ENCODE measurements around the gene CBLC.
"Not testable (repeated sequence)": the region's sequence is repeated elsewhere in the genome, so short reads cannot be mapped to it uniquely, and the experiment has no call there.

CBLC gene

DNA sequence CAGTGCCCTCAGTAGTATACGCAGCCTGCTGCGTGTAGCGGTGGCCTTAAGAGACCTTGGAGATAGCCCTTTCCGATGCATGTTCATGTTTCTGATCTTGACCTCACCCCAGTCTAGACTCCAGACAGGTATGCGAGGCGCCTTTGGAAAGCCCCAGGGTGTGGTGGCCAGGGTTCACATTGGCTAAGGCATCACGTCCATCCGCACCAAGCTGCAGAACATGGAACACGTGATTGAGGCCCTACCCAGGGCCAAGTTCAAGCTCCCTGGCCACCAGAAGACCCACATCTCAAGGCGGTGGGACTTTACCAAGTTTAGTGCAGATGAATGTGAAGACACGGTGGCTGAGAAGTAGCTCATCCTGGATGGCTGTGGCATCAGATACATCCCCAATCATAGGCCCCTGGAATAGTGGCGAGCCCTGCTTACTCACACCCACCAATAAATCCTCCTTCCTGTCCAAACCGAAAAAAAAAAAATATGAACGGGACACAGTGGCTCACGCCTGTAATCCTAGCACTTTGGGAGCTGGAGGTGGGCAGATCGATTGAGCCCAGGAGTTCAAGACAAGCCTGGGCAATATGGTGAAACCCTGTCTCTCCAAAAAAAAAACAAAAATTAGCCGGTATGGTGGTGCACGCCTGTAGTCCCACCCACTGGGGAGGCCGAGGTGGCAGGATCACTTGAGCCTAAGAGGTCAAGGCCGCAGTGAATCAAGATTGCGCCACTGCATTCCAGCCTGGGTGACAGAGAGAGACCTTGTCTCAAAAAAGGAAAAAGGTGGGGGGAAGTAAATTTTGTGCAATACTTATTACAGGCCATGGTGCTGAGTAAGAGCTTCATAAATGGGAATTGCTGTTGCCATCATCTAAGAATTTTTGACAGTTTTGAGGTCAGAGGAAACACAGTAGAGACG, 12.4 kb upstream of the CBLC start:
- Histone ChIP-seq H3K4me1 (ENCODE audit: insufficient read depth, low read length) (no peaks in the 10 kb centered on the region), H3K36me3 (ENCODE audit: insufficient read depth, low read length) (no peaks in the 10 kb centered on the region), H3K9me3 (ENCODE audit: control insufficient read depth, insufficient read depth, low read length) (peaks cover 7% of the 10 kb centered on the region; the same call in 1 of the 2 replicates), H3K9ac (ENCODE audit: low read depth, low read length) (no peak overlapping the region)

GRCh38 chr19:44765949-44766335, 11.7 kb upstream of the CBLC start:
- no peaks in the 10 kb centered on the region for H3K4me1 ChIP-seq (ENCODE audit: insufficient read depth, low read length)
- no peaks in the 10 kb centered on the region for H3K36me3 ChIP-seq (ENCODE audit: insufficient read depth, low read length)
- no peak overlapping the region for H3K9ac ChIP-seq (ENCODE audit: low read depth, low read length)
- H3K9me3 ChIP-seq (ENCODE audit: control insufficient read depth, insufficient read depth, low read length) = peaks cover 7% of the 10 kb centered on the region; the same call in 1 of the 2 replicates

GRCh38 chr19:44767295-44768180, 10.2 kb upstream of the CBLC start:
- no peak overlapping the region for H3K9ac ChIP-seq (ENCODE audit: low read depth, low read length)
- H3K4me1 ChIP-seq (ENCODE audit: insufficient read depth, low read length) = no peaks in the 10 kb centered on the region
- H3K36me3 ChIP-seq (ENCODE audit: insufficient read depth, low read length) = no peaks in the 10 kb centered on the region
- H3K9me3 ChIP-seq (ENCODE audit: control insufficient read depth, insufficient read depth, low read length) = peaks cover 7% of the 10 kb centered on the region; the same call in 1 of the 2 replicates

- Histone ChIP-seq H3K9ac (ENCODE audit: low read depth, low read length) (0 out of 2 replicates have a peak overlapping the region, but pooled peaks have one; percentile 22), H3K9me3 (ENCODE audit: control insufficient read depth, insufficient read depth, low read length) (peaks cover 7% of the 10 kb centered on the region; the same call in 1 of the 2 replicates), H3K4me1 (ENCODE audit: insufficient read depth, low read length) (no peaks in the 10 kb centered on the region), H3K36me3 (ENCODE audit: insufficient read depth, low read length) (no peaks in the 10 kb centered on the region)
These were observed 7.0 kb upstream of the CBLC start for GRCh38 chr19:44770550-44771257.

DNA sequence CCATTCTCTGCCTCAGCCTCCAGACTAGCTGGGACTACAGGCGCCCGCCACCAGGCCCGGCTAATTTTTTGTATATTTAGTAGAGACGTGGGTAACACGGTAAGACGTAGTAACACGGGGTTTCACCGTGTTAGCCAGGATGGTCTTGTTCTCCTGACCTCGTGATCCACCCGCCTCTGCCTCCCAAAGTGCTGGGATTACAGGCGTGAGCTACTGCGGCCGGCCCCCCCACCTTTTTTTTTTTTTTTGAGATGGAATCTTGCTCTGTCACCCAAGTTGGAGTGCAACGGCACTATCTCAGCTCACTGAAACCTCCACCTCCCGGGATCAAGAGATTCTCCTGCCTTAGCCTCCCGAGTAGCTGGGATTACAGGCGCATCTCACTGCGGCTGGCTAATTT, 5.5 kb upstream of the CBLC start:
- H3K9ac ChIP-seq (ENCODE audit: low read depth, low read length); H3K36me3 ChIP-seq (ENCODE audit: insufficient read depth, low read length); H3K4me1 ChIP-seq (ENCODE audit: insufficient read depth, low read length); H3K9me3 ChIP-seq (ENCODE audit: control insufficient read depth, insufficient read depth, low read length): not testable (repeated sequence)

DNA sequence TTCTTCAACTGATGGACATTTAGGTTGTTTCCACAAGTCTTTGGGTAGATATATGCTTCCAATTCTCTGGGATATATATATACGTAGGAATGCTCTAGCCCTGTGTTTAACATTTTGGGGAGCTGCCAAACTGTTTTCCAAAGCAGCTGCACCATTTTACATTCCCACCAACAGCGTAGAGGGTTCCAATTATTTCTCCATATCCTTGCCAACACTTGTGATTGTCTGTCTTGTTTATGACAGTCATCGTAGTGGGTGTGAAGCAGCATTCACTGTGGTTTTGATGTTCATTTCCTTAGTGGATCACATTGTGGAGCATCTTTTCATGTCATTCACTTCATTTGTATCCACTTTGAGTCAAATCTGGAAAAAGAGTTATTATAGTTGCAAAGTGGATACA, 4.7 kb upstream of the CBLC start:
- no peaks in the 10 kb centered on the region for H3K36me3 ChIP-seq (ENCODE audit: insufficient read depth, low read length)
- H3K4me1 ChIP-seq (ENCODE audit: insufficient read depth, low read length) = no peaks in the 10 kb centered on the region; the same call in 1 of the 2 replicates
- no peak overlapping the region for H3K9ac ChIP-seq (ENCODE audit: low read depth, low read length)
- H3K9me3 ChIP-seq (ENCODE audit: control insufficient read depth, insufficient read depth, low read length) = peaks cover 7% of the 10 kb centered on the region; the same call in 1 of the 2 replicates

- no peaks in the 10 kb centered on the region; the same call in 1 of the 2 replicates for H3K4me1 ChIP-seq (ENCODE audit: insufficient read depth, low read length)
- H3K36me3 ChIP-seq (ENCODE audit: insufficient read depth, low read length) = no peaks in the 10 kb centered on the region
- no peak overlapping the region for H3K9ac ChIP-seq (ENCODE audit: low read depth, low read length)
- H3K9me3 ChIP-seq (ENCODE audit: control insufficient read depth, insufficient read depth, low read length) = no peaks in the 10 kb centered on the region
These were observed 1.9 kb upstream of the CBLC start for GRCh38 chr19:44775676-44776240.

DNA sequence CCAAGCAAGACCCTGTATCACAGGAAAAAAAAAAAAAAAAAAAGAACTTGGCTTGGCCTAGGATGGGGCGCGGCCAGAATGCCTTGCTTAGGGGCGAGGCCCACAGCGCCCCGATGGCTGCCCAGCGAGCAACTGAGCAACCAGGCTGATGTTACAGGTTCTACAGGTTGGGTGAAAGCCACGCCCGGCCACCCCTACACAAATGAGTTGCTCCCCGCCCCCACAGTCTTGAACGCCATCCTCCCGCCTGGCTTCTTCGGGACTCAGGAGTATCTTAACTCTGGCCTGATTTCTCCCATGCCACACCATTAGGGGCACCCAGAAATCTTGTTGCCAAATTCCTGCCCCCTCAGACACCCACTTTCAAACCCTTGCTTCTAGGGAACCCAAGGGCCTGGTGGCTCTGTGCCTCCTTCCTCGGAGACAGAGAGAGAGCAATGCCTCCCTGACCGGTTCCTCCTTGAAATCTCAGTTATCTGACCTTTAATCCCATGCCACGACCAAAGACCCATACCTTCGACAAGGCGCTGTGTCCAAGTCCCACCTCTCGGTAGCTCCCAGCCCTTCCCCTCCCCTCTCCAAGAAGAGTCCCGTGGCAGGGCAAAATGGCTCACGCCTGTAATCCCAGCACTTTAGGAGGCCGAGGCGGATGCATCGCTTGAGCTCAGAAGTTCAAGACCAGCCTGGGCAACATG, 1.1 kb upstream of the CBLC start:
- no peak overlapping the region for H3K9ac ChIP-seq (ENCODE audit: low read depth, low read length)
- H3K4me1 ChIP-seq (ENCODE audit: insufficient read depth, low read length) = no peaks in the 10 kb centered on the region; the same call in 1 of the 2 replicates
- no peaks in the 10 kb centered on the region for H3K9me3 ChIP-seq (ENCODE audit: control insufficient read depth, insufficient read depth, low read length)

DNA sequence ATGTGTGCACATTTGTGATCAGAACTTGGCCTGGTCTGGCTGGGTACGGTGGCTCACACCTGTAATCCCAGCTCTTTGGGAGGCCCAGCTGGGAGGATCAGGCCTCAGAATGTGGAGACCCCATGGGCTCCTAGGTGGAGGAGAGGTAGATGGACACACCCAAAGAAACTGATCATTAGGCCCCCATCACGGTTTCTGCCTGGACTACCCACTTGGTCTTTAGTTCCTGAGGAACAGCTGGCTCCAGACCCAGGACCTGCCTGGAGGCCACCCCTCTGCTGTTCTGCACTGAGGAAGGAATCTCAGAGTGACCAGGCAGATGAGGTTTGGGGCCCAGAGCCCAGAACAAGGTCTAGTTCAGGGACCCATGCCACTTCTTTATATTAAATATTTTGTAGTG, 1.5 kb downstream of the CBLC start:
- no peak overlapping the region for H3K9ac ChIP-seq (ENCODE audit: low read depth, low read length)
- no peaks in the 10 kb centered on the region for H3K9me3 ChIP-seq (ENCODE audit: control insufficient read depth, insufficient read depth, low read length)
- H3K4me1 ChIP-seq (ENCODE audit: insufficient read depth, low read length) = no peaks in the 10 kb centered on the region; the same call in 1 of the 2 replicates
- H3K36me3 ChIP-seq (ENCODE audit: insufficient read depth, low read length) = no peaks in the 10 kb centered on the region

More for the DNA sequence above, 1.1 kb upstream of the CBLC start:
- no peaks in the 10 kb centered on the region for H3K36me3 ChIP-seq (ENCODE audit: insufficient read depth, low read length)

GRCh38 chr19:44781694-44782093, 4.0 kb downstream of the CBLC start:
- not testable (repeated sequence) for H3K4me1 ChIP-seq (ENCODE audit: insufficient read depth, low read length); H3K36me3 ChIP-seq (ENCODE audit: insufficient read depth, low read length); H3K9ac ChIP-seq (ENCODE audit: low read depth, low read length); H3K9me3 ChIP-seq (ENCODE audit: control insufficient read depth, insufficient read depth, low read length)

- Histone ChIP-seq H3K36me3 (ENCODE audit: insufficient read depth, low read length) (no peaks in the 10 kb centered on the region), H3K9me3 (ENCODE audit: control insufficient read depth, insufficient read depth, low read length) (no peaks in the 10 kb centered on the region), H3K9ac (ENCODE audit: low read depth, low read length) (no peak overlapping the region), H3K4me1 (ENCODE audit: insufficient read depth, low read length) (no peaks in the 10 kb centered on the region)
These were observed 5.0 kb downstream of the CBLC start for GRCh38 chr19:44782729-44783128.

DNA sequence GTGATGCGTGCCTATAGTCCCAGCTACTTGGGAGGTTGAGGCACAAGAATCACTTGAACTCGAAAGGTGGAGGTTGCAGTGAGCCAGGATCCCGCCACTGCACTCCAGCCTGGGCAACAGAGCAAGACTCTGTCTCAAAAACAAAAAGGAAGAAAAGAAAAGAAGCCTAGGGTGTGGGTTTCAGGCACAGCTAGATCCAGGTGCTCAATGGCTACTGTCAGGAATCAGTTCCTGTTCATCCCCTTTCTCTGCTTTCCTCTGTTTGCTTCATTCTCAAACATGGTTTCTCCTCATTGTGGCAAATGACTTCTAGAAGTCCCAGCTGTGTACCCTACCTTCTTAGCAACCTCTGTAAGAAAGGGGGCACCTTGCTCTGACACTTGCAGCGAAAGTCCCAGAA, 5.9 kb downstream of the CBLC start:
- H3K9me3 ChIP-seq (ENCODE audit: control insufficient read depth, insufficient read depth, low read length) = no peaks in the 10 kb centered on the region
- H3K9ac ChIP-seq (ENCODE audit: low read depth, low read length) = no peak overlapping the region
- H3K4me1 ChIP-seq (ENCODE audit: insufficient read depth, low read length) = no peaks in the 10 kb centered on the region
- no peaks in the 10 kb centered on the region for H3K36me3 ChIP-seq (ENCODE audit: insufficient read depth, low read length)

DNA sequence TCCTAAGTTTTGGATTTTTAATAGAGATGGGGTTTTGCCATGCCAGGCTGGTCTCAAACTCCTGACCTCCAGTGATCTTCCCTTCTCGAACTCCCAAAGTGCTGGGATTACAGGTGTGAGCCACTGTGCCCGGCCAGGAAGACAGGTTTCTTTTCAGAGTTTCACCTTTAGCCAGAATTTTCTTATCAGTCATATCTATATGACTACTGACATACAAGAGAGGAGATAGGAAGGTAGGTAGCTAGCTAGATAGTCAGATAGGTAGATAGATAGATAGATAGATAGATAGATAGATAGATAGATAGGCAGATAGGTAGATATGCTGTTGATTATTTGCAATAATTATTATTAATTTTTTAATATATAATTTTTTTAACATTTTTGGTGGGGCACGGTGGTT, 7.6 kb downstream of the CBLC start:
- Histone ChIP-seq H3K4me1 (ENCODE audit: insufficient read depth, low read length) (no peaks in the 10 kb centered on the region), H3K36me3 (ENCODE audit: insufficient read depth, low read length) (no peaks in the 10 kb centered on the region), H3K9ac (ENCODE audit: low read depth, low read length) (no peak overlapping the region), H3K9me3 (ENCODE audit: control insufficient read depth, insufficient read depth, low read length) (no peaks in the 10 kb centered on the region)
